ENCODE data around the gene GPATCH8. TPM values are rescaled to one million over a fixed set of nuclear protein-coding genes. Genes with fewer than 3 reads are reported as not detected.

The GPATCH8 gene
- total and polyA plus RNA-seq, 2 of the 8 experiments (the other 6 are each of a cell fraction or from before 2014, with no cell fraction given), result 20.5 to 58.1 TPM

DNA sequence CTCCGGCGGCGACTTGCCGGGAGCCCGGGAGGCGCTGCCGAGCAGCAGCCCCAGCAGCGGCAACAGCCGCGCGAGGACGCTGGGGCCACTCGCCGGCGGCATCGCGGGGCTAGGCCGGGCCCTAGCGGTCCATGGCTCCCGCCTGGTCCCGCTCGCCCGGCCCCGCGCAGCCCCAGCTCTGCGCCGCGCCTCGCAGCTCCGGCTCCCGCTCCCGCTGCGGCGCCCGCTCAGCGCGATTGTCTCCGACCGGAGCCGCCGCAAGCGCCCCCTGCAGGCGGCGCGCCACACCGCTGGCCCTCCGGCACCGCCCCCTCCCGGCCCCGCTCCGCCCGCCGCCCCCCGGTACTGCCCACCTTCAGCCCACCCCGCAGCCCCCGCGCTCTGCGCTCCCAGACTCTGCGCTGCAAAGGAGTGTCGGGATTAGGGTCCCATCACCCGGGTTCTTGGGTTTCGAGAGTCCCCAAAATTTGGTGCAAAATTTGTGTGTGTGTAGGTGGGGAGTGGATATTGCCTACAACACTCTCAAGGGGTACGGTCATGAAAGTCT is 139.5 kb downstream of the GPATCH8 start, which contains the start of gene FAM171A2:
Gene FAM171A2, minus strand, starts transcription at position 241 of the 547 bp plus-strand sequence. Its CDS starts 139 bp downstream, at position 102.
- peak within 1 kb of the TSS; percentile 52 to 79 for H3K4me2 ChIP-seq (ENCODE audit: insufficient read depth in 1 of 2, low read depth in 2 of 2, low read length in 2 of 2)
- peak within 1 kb of the TSS; percentile 34 to 64 (median 42); a peak in 5 of 7 replicates for H3K9ac ChIP-seq (replicated peaks in 1 of 4; ENCODE audit: extremely low read depth in 1 of 4, low read depth in 3 of 4, low read length in 3 of 4)
- H2AFZ ChIP-seq (ENCODE audit: low read length), result no peak within 1 kb of the TSS; the same call in 1 of the 2 replicates
- H3K79me1 ChIP-seq (ENCODE audit: low read depth, low read length), result peaks cover 8% of the 10 kb centered on the region
- CTCF ChIA-PET (ENCODE audit: partially characterized antibody), result interaction anchor here (0.9 to 10.1 kb wide), 10 partner anchors 9 to 483 kb away, joined by 3 to 177 read pairs (median 4); no protein-coding TSS in a partner anchor
- H4K91ac ChIP-seq (replicated peaks; ENCODE audit: insufficient read length, low read length), result peak within 1 kb of the TSS; percentile 34
- peaks cover 0 to 6% (median 1%) of the 10 kb centered on the region in 4 experiments; a peak in 1 of 8 replicates for H3K36me3 ChIP-seq (ENCODE audit: control insufficient read depth in 2 of 4, insufficient read depth in 4 of 4, low read length in 3 of 4)
- H4K8ac ChIP-seq (ENCODE audit: extremely low read depth, insufficient read depth, low read length), result peak within 1 kb of the TSS; percentile 7; the same call in 1 of the 2 replicates
- no peak within 1 kb of the TSS for H4K5ac ChIP-seq (ENCODE audit: insufficient read length, low read depth, low read length)
- no peak within 1 kb of the TSS for H3K14ac ChIP-seq (ENCODE audit: insufficient read length)
- FAIRE-seq (no peak), DNase-seq (ENCODE audit: low read depth in 1 of 2, low spot score in 2 of 2) (peak in 1 of 2 experiments; percentile 90)
- no peak within 1 kb of the TSS for H2BK20ac ChIP-seq (ENCODE audit: low read length)
- no peak within 1 kb of the TSS for H2AK5ac ChIP-seq (ENCODE audit: low read depth, low read length)
- H3K9me3 ChIP-seq (ENCODE audit: insufficient read depth in 2 of 2, low read depth in 1 of 2, low read length in 1 of 2), result no peaks in the 10 kb centered on the region
- H3K4ac ChIP-seq (replicated peaks; ENCODE audit: insufficient read length, low read depth, low read length), result no peak within 1 kb of the TSS
- no peak within 1 kb of the TSS for H3K56ac ChIP-seq (replicated peaks; ENCODE audit: insufficient read length, low read depth, low read length)
- peak within 1 kb of the TSS; percentile 71 for H3K18ac ChIP-seq (ENCODE audit: extremely low read depth, low read length)
- 4% methylated on average over 14 of the region's 63 CpGs; no CpG with 5 or more reads in 1 of the 2 experiments for WGBS, 2 experiments (ENCODE audit: extremely low coverage in 1 of 2, insufficient coverage in 1 of 2, insufficient read length in 1 of 2, insufficient replicate concordance in 2 of 2, low coverage in 1 of 2, low lambda C conversion rate in 2 of 2, missing lambda C conversion rate in 1 of 2)
- H2BK120ac ChIP-seq (replicated peaks; ENCODE audit: low read depth, low read length), result no peak within 1 kb of the TSS
- POLR2A ChIA-PET (ENCODE audit: partially characterized antibody), result interaction anchor here (1.0 to 3.8 kb wide), 6 partner anchors 9 to 160 kb away, joined by 3 to 15 read pairs (median 6); no protein-coding TSS in a partner anchor
- no peak within 1 kb of the TSS for H3K23ac ChIP-seq (ENCODE audit: insufficient read length)
- peak within 1 kb of the TSS; percentile 71 to 100 (median 76) for H3K4me3 ChIP-seq (ENCODE audit: extremely low read depth in 1 of 4, insufficient read depth in 2 of 4, low read depth in 3 of 4, low read length in 4 of 4)
- H3K79me2 ChIP-seq (ENCODE audit: control insufficient read depth in 1 of 2, insufficient read depth in 2 of 2, low read length in 2 of 2), result peaks cover 0 to 7% of the 10 kb centered on the region in 2 experiments; a peak in 1 of 4 replicates
- H2BK5ac ChIP-seq (ENCODE audit: low read depth, low read length), result peak within 1 kb of the TSS; percentile 24; the same call in 1 of the 2 replicates
- peaks cover 9 to 23% (median 18%) of the 10 kb centered on the region in 4 experiments for H3K4me1 ChIP-seq (replicated peaks in 1 of 4; ENCODE audit: control insufficient read depth in 3 of 4, insufficient read depth in 4 of 4, low read length in 3 of 4)
- H4K20me1 ChIP-seq (replicated peaks in 1 of 2; ENCODE audit: control insufficient read depth in 1 of 2, insufficient read depth in 2 of 2, low read length in 2 of 2), result peaks cover 3 to 18% of the 10 kb centered on the region in 2 experiments
- H3K23me2 ChIP-seq (ENCODE audit: low read depth, low read length), result peaks cover 2% of the 10 kb centered on the region; the same call in 1 of the 2 replicates
- H2BK15ac ChIP-seq (ENCODE audit: low read length), result no peak within 1 kb of the TSS; the same call in 1 of the 2 replicates
- H2BK12ac ChIP-seq (ENCODE audit: low read depth, low read length), result no peak within 1 kb of the TSS
- no peaks in the 10 kb centered on the region for H3K27me3 ChIP-seq (replicated peaks in 1 of 4; ENCODE audit: control insufficient read depth in 3 of 4, extremely low read depth in 1 of 4, insufficient read depth in 3 of 4, low read length in 3 of 4)
- peak within 1 kb of the TSS; percentile 30; the same call in 1 of the 2 replicates for H3K27ac ChIP-seq (ENCODE audit: low read depth, low read length)
- no peak for TF ChIP-seq RNF2 (IDR thresholded peaks at IDR 0.05; ENCODE audit: borderline replicate concordance, low read depth, low read length, missing control alignments, poor library complexity, severe bottlenecking)
- TF ChIP-seq CTCF (IDR thresholded peaks at IDR 0.05; ENCODE audit: control extremely low read depth in 1 of 3, insufficient read depth in 1 of 3, low read depth in 1 of 3, low read length in 3 of 3), result peak; percentile 60 to 87 (median 84)
- TF ChIP-seq NANOG (IDR thresholded peaks at IDR 0.05; ENCODE audit: insufficient read depth, low read depth, low read length, poor library complexity, severe bottlenecking), result peak; percentile 56
- no peak for TF ChIP-seq NRF1 (IDR thresholded peaks at IDR 0.05; ENCODE audit: low read depth, low read length)
- no peak for TF ChIP-seq BRCA1 (IDR thresholded peaks at IDR 0.05; ENCODE audit: low read depth, low read length)
- TF ChIP-seq CHD1 (IDR thresholded peaks at IDR 0.05; ENCODE audit: low read depth, low read length), result no peak
- no peak for TF ChIP-seq E2F6 (IDR thresholded peaks at IDR 0.05)
- no peak for TF ChIP-seq CBX5 (IDR thresholded peaks at IDR 0.05; ENCODE audit: low read depth, low read length)

All from H1 (cell line).